CD4-positive, CD25-positive, alpha-beta regulatory T cell (primary cell): ENCODE measurements around the gene RPL13. TPM values are rescaled to one million over a fixed set of nuclear protein-coding genes. Genes with fewer than 3 reads are reported as not detected.
"Not testable (repeated sequence)": the region's sequence is repeated elsewhere in the genome, so short reads cannot be mapped to it uniquely, and the experiment has no call there.

Source experiments
- ATAC-seq, 2 donors: fragments of 150-1000 bp; cut with Tn5 transposase; one replicate each; pipeline ENCODE4 v1.10.0; 2021; ENCODE audit warnings: low read depth in 2 of 2, moderate number of reproducible peaks in 2 of 2, moderate library complexity in 1 of 2
- DNase-seq, 3 donors: peaks; one replicate each; pipeline versions ENCODE4 v3.0.0 to v3.0.0-alpha.2; 2012 to 2022; ENCODE audit warnings: mixed read lengths in 1 of 3
- H3K27ac ChIP-seq: one replicate; pipeline ENCODE4 v1.7.0; 2013; ENCODE audit warnings: mild to moderate bottlenecking, low read length; ENCODE audit not compliant: insufficient read depth, poor library complexity, severe bottlenecking
- H3K27me3 ChIP-seq: one replicate; pipeline ENCODE4 v1.7.0; 2013; ENCODE audit warnings: low read length; ENCODE audit not compliant: control insufficient read depth, insufficient read depth
- H3K36me3 ChIP-seq: one replicate; pipeline ENCODE4 v1.7.0; 2013; ENCODE audit warnings: mild to moderate bottlenecking, low read length, moderate library complexity; ENCODE audit not compliant: control insufficient read depth, insufficient read depth
- H3K4me1 ChIP-seq: 2 replicates; pipeline ENCODE4 v1.7.0; 2013; ENCODE audit warnings: mild to moderate bottlenecking, low read length; ENCODE audit not compliant: insufficient read depth, control insufficient read depth, poor library complexity, severe bottlenecking
- H3K4me3 ChIP-seq: one replicate; pipeline ENCODE4 v1.7.0; 2013; ENCODE audit warnings: low read depth, mild to moderate bottlenecking, low read length, moderate library complexity
- H3K9me3 ChIP-seq, 2 experiments: 1 replicate in 1 of 2; 2 replicates in 1 of 2; pipeline ENCODE4 v1.7.0; 2013; ENCODE audit warnings: low read length in 2 of 2, mild to moderate bottlenecking in 1 of 2, moderate library complexity in 1 of 2; ENCODE audit not compliant: control insufficient read depth in 2 of 2
- H3K27ac Mint-ChIP-seq, 3 donors: one replicate each; pipeline ENCODE4 v1.8.0; 2020 to 2022; ENCODE audit warnings: mild to moderate bottlenecking in 3 of 3, mixed read lengths in 3 of 3, moderate library complexity in 2 of 3
- H3K27me3 Mint-ChIP-seq: one replicate; pipeline ENCODE4 v1.8.0; 2022; ENCODE audit warnings: mild to moderate bottlenecking, mixed read lengths
- H3K36me3 Mint-ChIP-seq: one replicate; pipeline ENCODE4 v1.8.0; 2020; ENCODE audit warnings: mixed read lengths
- H3K4me1 Mint-ChIP-seq, 4 donors: one replicate each; pipeline ENCODE4 v1.8.0; 2020 to 2022; ENCODE audit warnings: mixed read lengths in 4 of 4, mild to moderate bottlenecking in 1 of 4
- H3K4me3 Mint-ChIP-seq, 4 donors: one replicate each; pipeline ENCODE4 v1.8.0; 2020 to 2022; ENCODE audit warnings: mild to moderate bottlenecking in 4 of 4, mixed read lengths in 4 of 4, moderate library complexity in 3 of 4
- H3K9me3 Mint-ChIP-seq, 7 donors: one replicate each; pipeline ENCODE4 v1.8.0; 2020 to 2022; ENCODE audit warnings: mixed read lengths in 7 of 7, mild to moderate bottlenecking in 3 of 7, moderate library complexity in 2 of 7
- polyA plus RNA-seq, 4 donors: library from polyadenylated mRNA; unstranded; fragments of 300-500 nt; fragmentation: Illumina TruSeq; gene quantifications; one replicate each; pipeline ENCODE4 v1.2.3, GENCODE V29; 2021
- total RNA-seq: library from RNA; stranded (reverse); gene quantifications from one replicate; pipeline ENCODE4 v1.2.3, GENCODE V29; 2022

The RPL13 gene
- total and polyA plus RNA-seq, 5 donors from 2014 or later, result 3,164 to 6,519 (median 4,220) TPM

- peak overlapping the region in 3 of 4 donors; percentile 3 to 99 (median 72) for H3K4me3 Mint-ChIP-seq
- Histone ChIP-seq H3K27ac (no peak overlapping the region), H3K4me3 (no peak overlapping the region), H3K36me3 (peaks cover 36% of the 10 kb centered on the region), H3K9me3 (no peaks in the 10 kb centered on the region), H3K4me1 (peaks cover 44% of the 10 kb centered on the region), H3K27me3 (no peaks in the 10 kb centered on the region)
- peaks cover 27% of the 10 kb centered on the region for H3K36me3 Mint-ChIP-seq
- ATAC-seq, result no peak
- H3K4me1 Mint-ChIP-seq, result peaks cover 16 to 49% (median 33%) of the 10 kb centered on the region in 4 donors
- peak overlapping the region in 1 of 3 donors; percentile 62 for H3K27ac Mint-ChIP-seq
- no peak for DNase-seq
- H3K27me3 Mint-ChIP-seq, result no peaks in the 10 kb centered on the region
- no peaks in the 10 kb centered on the region for H3K9me3 Mint-ChIP-seq
Measured at GRCh38 chr16:89565256-89565505, 4.7 kb downstream of the RPL13 start.

- Mint-ChIP-seq H3K27ac (peak overlapping the region in 2 of 3 donors; percentile 41 to 80), H3K4me1 (peaks cover 16 to 49% (median 31%) of the 10 kb centered on the region in 4 donors), H3K27me3 (no peaks in the 10 kb centered on the region), H3K36me3 (peaks cover 27% of the 10 kb centered on the region), H3K4me3 (peak overlapping the region; percentile 49 to 99 (median 66)), H3K9me3 (no peaks in the 10 kb centered on the region)
- H3K36me3 ChIP-seq, result peaks cover 36% of the 10 kb centered on the region
- DNase-seq, result peak in 1 of 3 donors; percentile 57
- H3K4me1 ChIP-seq, result peaks cover 44% of the 10 kb centered on the region
- no peak overlapping the region for H3K27ac ChIP-seq
- ATAC-seq, result peak; percentile 41 to 50
- no peaks in the 10 kb centered on the region for H3K27me3 ChIP-seq
- no peaks in the 10 kb centered on the region for H3K9me3 ChIP-seq
- H3K4me3 ChIP-seq, result peak overlapping the region; percentile 41
Measured at GRCh38 chr16:89565506-89566372, 5.3 kb downstream of the RPL13 start.

- Mint-ChIP-seq H3K36me3 (peaks cover 13% of the 10 kb centered on the region), H3K27me3 (peaks cover 2% of the 10 kb centered on the region), H3K4me3 (peak overlapping the region in 1 of 4 donors; percentile 27), H3K27ac (no peak overlapping the region), H3K4me1 (peaks cover 9 to 36% (median 22%) of the 10 kb centered on the region in 4 donors), H3K9me3 (no peaks in the 10 kb centered on the region)
- no peaks in the 10 kb centered on the region for H3K27me3 ChIP-seq
- H3K36me3 ChIP-seq, result peaks cover 21% of the 10 kb centered on the region
- DNase-seq, result no peak
- peaks cover 27% of the 10 kb centered on the region for H3K4me1 ChIP-seq
- no peak for ATAC-seq
- no peak overlapping the region for H3K4me3 ChIP-seq
- H3K27ac ChIP-seq, result no peak overlapping the region
- H3K9me3 ChIP-seq, result no peaks in the 10 kb centered on the region
Measured at GRCh38 chr16:89567656-89568594, 7.4 kb downstream of the RPL13 start.

- Mint-ChIP-seq H3K9me3 (no peaks in the 10 kb centered on the region), H3K27me3 (peaks cover 14% of the 10 kb centered on the region), H3K36me3 (peaks cover 6% of the 10 kb centered on the region), H3K4me3 (no peak overlapping the region), H3K27ac (no peak overlapping the region), H3K4me1 (peaks cover 7 to 26% (median 15%) of the 10 kb centered on the region in 4 donors)
- Histone ChIP-seq H3K4me3 (no peak overlapping the region), H3K36me3 (peaks cover 3% of the 10 kb centered on the region), H3K27ac (no peak overlapping the region), H3K27me3 (peaks cover 4% of the 10 kb centered on the region), H3K4me1 (peaks cover 24% of the 10 kb centered on the region), H3K9me3 (no peaks in the 10 kb centered on the region)
- no peak for ATAC-seq
- DNase-seq, result no peak
Measured at GRCh38 chr16:89569506-89570341, 9.2 kb downstream of the RPL13 start.

GRCh38 chr16:89570342-89570923, 10.0 kb downstream of the RPL13 start:
- H3K36me3 ChIP-seq, result no peaks in the 10 kb centered on the region
- H3K4me3 ChIP-seq, result no peak overlapping the region
- H3K36me3 Mint-ChIP-seq, result peaks cover 3% of the 10 kb centered on the region
- no peaks in the 10 kb centered on the region for H3K9me3 ChIP-seq
- H3K4me1 ChIP-seq, result peaks cover 24% of the 10 kb centered on the region
- no peak for DNase-seq
- H3K4me1 Mint-ChIP-seq, result peaks cover 4 to 18% (median 11%) of the 10 kb centered on the region in 4 donors
- no peak overlapping the region for H3K27ac ChIP-seq
- peaks cover 4% of the 10 kb centered on the region for H3K27me3 ChIP-seq
- H3K9me3 Mint-ChIP-seq, result no peaks in the 10 kb centered on the region
- no peak overlapping the region for H3K4me3 Mint-ChIP-seq
- no peak for ATAC-seq
- H3K27ac Mint-ChIP-seq, result no peak overlapping the region
- H3K27me3 Mint-ChIP-seq, result peaks cover 14% of the 10 kb centered on the region

- not testable (repeated sequence) for H3K27ac Mint-ChIP-seq, H3K36me3 ChIP-seq, H3K27ac ChIP-seq, H3K36me3 Mint-ChIP-seq, DNase-seq, H3K4me3 ChIP-seq, H3K9me3 Mint-ChIP-seq, H3K9me3 ChIP-seq, H3K4me3 Mint-ChIP-seq, ATAC-seq, H3K27me3 ChIP-seq
- peaks cover 22% of the 10 kb centered on the region for H3K4me1 ChIP-seq
- H3K4me1 Mint-ChIP-seq, result peaks cover 1 to 12% (median 7%) of the 10 kb centered on the region in 4 donors
- H3K27me3 Mint-ChIP-seq, result peaks cover 14% of the 10 kb centered on the region
Measured at GRCh38 chr16:89570983-89571598, 10.6 kb downstream of the RPL13 start.
